K562 (cell line): Measurements from ENCODE around the gene MKS1. TPM values are rescaled to one million over a fixed set of nuclear protein-coding genes. Genes with fewer than 3 reads are reported as not detected.
A peak's percentile ranks its signal among the peaks of the same experiment; 100 is the strongest.

Source experiments
- ATF1 ChIP-seq, 2 experiments: fragments of 450-650 bp in 1 of 2; IDR thresholded peaks; 2 replicates each; pipeline ENCODE4 v1.6.1; 2016; ENCODE audit warnings: missing compliant biosample characterization in 1 of 2, missing genetic modification characterization in 1 of 2
- BACH1 ChIP-seq: fragments of 200-800 bp; sonication (Bioruptor generic); IDR thresholded peaks from 2 replicates; pipeline ENCODE4 v1.6.1; 2016; ENCODE audit warnings: missing genetic modification characterization, missing compliant biosample characterization
- BRD4 ChIP-seq: fragments of 200-600 bp; sonication (generic); IDR thresholded peaks from 2 replicates; pipeline ENCODE4 v1.6.1; 2017; ENCODE audit warnings: inconsistent platforms
- CBX1 ChIP-seq: sonication (generic); IDR thresholded peaks from 2 replicates; pipeline ENCODE4 v1.6.1; 2016; ENCODE audit warnings: antibody characterized with exemption, low read depth, mild to moderate bottlenecking
- CC2D1A ChIP-seq: fragments of 450-650 bp; IDR thresholded peaks from 2 replicates; pipeline ENCODE4 v1.6.1; 2017; ENCODE audit warnings: mild to moderate bottlenecking
- CCNT2 ChIP-seq: IDR thresholded peaks from 2 replicates; pipeline ENCODE4 v1.6.1; 2011; ENCODE audit warnings: borderline replicate concordance, low read depth, mild to moderate bottlenecking, moderate library complexity, mixed read lengths, low read length; ENCODE audit not compliant: insufficient read length; ENCODE audit errors: extremely low read depth
- CHD2 ChIP-seq: IDR thresholded peaks from 2 replicates; pipeline ENCODE4 v1.6.1; 2011; ENCODE audit warnings: low read depth, low read length
- CREM ChIP-seq: IDR thresholded peaks from 2 replicates; pipeline ENCODE4 v1.6.1; 2014; ENCODE audit warnings: antibody characterized with exemption, low read depth
- ETV6 ChIP-seq, 3 experiments: fragments of 150-350 bp in 1 of 3; sonication (generic) in 1 of 3; formaldehyde crosslinking in 1 of 3; IDR thresholded peaks; 2 replicates each; pipeline versions ENCODE4 v1.6.1 to v1.8.0; 2014 to 2022; ENCODE audit warnings: borderline replicate concordance in 2 of 3, low read depth in 2 of 3, antibody characterized with exemption in 1 of 3, low read length in 1 of 3, mild to moderate bottlenecking in 1 of 3, missing genetic modification reagents in 1 of 3
- FOXM1 ChIP-seq, 2 experiments: fragments of 450-650 bp in 1 of 2; sonication (generic) in 1 of 2; formaldehyde crosslinking in 1 of 2; IDR thresholded peaks; 2 replicates each; pipeline versions ENCODE4 v1.6.1 to v1.9.0; 2017 to 2022; ENCODE audit warnings: low read depth in 2 of 2, mild to moderate bottlenecking in 2 of 2, missing genetic modification reagents in 1 of 2, moderate library complexity in 1 of 2
- HMGN3 ChIP-seq: IDR thresholded peaks from 2 replicates; pipeline ENCODE4 v1.6.1; 2011; ENCODE audit warnings: borderline replicate concordance, low read depth, mild to moderate bottlenecking, mixed read lengths, low read length; ENCODE audit not compliant: insufficient read length; ENCODE audit errors: extremely low read depth
- KDM4B ChIP-seq, 2 experiments: fragments of 450-650 bp in 1 of 2; sonication (generic) in 1 of 2; IDR thresholded peaks; 2 replicates each; pipeline ENCODE4 v1.6.1; 2016 to 2017; ENCODE audit warnings: borderline replicate concordance in 2 of 2, antibody characterized with exemption in 1 of 2, low read depth in 1 of 2, mild to moderate bottlenecking in 1 of 2
- MCM2 ChIP-seq: fragments of 450-650 bp; IDR thresholded peaks from 2 replicates; pipeline ENCODE4 v1.6.1; 2017; ENCODE audit warnings: low read depth, mild to moderate bottlenecking
- MCM5 ChIP-seq: fragments of 450-650 bp; IDR thresholded peaks from 2 replicates; pipeline ENCODE4 v1.6.1; 2016; ENCODE audit warnings: low read depth
- NCOR1 ChIP-seq: fragments of 450-650 bp; IDR thresholded peaks from 2 replicates; pipeline ENCODE4 v1.6.1; 2016; ENCODE audit warnings: mild to moderate bottlenecking, moderate library complexity
- RB1 ChIP-seq: fragments of 450-650 bp; IDR thresholded peaks from 2 replicates; pipeline ENCODE4 v1.6.1; 2017; ENCODE audit warnings: low read depth, mild to moderate bottlenecking
- SETDB1 ChIP-seq: IDR thresholded peaks from one replicate; pipeline ENCODE4 v1.6.1; 2012; ENCODE audit warnings: low read length, control low read depth, inconsistent platforms
- SIN3A ChIP-seq, 2 experiments: fragments of 150-350 bp in 1 of 2; IDR thresholded peaks; 2 replicates each; pipeline ENCODE4 v1.6.1; 2011 to 2016; ENCODE audit warnings: borderline replicate concordance in 2 of 2, low read depth in 2 of 2, low read length in 2 of 2, mild to moderate bottlenecking in 2 of 2, moderate library complexity in 2 of 2; ENCODE audit not compliant: control insufficient read depth in 1 of 2
- SMAD3 ChIP-seq: fragments of 450-650 bp; formaldehyde crosslinking; conservative IDR thresholded peaks from 2 replicates; pipeline ENCODE4 v1.4.0; 2020; ENCODE audit warnings: mild to moderate bottlenecking
- SNIP1 ChIP-seq: fragments of 450-650 bp; IDR thresholded peaks from 2 replicates; pipeline ENCODE4 v1.7.1; 2017; ENCODE audit warnings: low read depth, mild to moderate bottlenecking
- ZBTB17 ChIP-seq: fragments of 450-650 bp; formaldehyde crosslinking; IDR thresholded peaks from 2 replicates; pipeline ENCODE4 v1.4.0; 2020; ENCODE audit warnings: mild to moderate bottlenecking
- ZKSCAN1 ChIP-seq: fragments of 150-350 bp; IDR thresholded peaks from 2 replicates; pipeline ENCODE4 v1.6.1; 2016; ENCODE audit warnings: low read depth, low read length
- ZNF431 ChIP-seq: sonication (generic); formaldehyde crosslinking; IDR thresholded peaks from 2 replicates; pipeline ENCODE4 v1.8.0; 2022; ENCODE audit warnings: mild to moderate bottlenecking, missing genetic modification reagents
- polyA plus RNA-seq, 8 experiments: library from polyadenylated mRNA; depleted of rRNA in 4 of 8; stranded (reverse) in 5 of 8; unstranded in 3 of 8; fragments of >200 nt; fragmentation: Nextera tagmentation in 2 of 8; fragmentation: Illumina TruSeq in 1 of 8; extraction: Ambion mirVana in 2 of 8; extraction: Trizol in 1 of 8; gene quantifications; 2 replicates each; pipeline versions ENCODE4 v1.2.1 to v1.2.3, GENCODE V29; 2011 to 2014; ENCODE audit warnings: inconsistent platforms in 1 of 8, missing spikeins in 1 of 8
- total RNA-seq, 7 experiments: library from RNA; depleted of rRNA in 6 of 7; stranded (reverse); fragments of >200 nt in 6 of 7; fragmentation: Illumina TruSeq in 2 of 7; extraction: Trizol in 2 of 7; gene quantifications; 2 replicates each; pipeline versions ENCODE4 v1.2.1 to v1.2.3, GENCODE V29; 2011 to 2021; ENCODE audit warnings: low replicate concordance in 1 of 7
- TF ChIP-seq, protein P1 (sequence below): fragments of 450-650 bp; IDR thresholded peaks from 2 replicates; pipeline ENCODE4 v1.6.1; 2016; ENCODE audit warnings: borderline replicate concordance
- TF ChIP-seq, protein P2 (sequence below): fragments of 450-650 bp; IDR thresholded peaks from 2 replicates; pipeline ENCODE4 v1.6.1; 2016; ENCODE audit warnings: antibody characterized with exemption

Gene MKS1
- total and polyA plus RNA-seq, 9 of the 15 experiments (the other 6 are each of a cell fraction or from before 2014, with no cell fraction given) = 16.3 to 31.0 (median 25.9) TPM

DNA sequence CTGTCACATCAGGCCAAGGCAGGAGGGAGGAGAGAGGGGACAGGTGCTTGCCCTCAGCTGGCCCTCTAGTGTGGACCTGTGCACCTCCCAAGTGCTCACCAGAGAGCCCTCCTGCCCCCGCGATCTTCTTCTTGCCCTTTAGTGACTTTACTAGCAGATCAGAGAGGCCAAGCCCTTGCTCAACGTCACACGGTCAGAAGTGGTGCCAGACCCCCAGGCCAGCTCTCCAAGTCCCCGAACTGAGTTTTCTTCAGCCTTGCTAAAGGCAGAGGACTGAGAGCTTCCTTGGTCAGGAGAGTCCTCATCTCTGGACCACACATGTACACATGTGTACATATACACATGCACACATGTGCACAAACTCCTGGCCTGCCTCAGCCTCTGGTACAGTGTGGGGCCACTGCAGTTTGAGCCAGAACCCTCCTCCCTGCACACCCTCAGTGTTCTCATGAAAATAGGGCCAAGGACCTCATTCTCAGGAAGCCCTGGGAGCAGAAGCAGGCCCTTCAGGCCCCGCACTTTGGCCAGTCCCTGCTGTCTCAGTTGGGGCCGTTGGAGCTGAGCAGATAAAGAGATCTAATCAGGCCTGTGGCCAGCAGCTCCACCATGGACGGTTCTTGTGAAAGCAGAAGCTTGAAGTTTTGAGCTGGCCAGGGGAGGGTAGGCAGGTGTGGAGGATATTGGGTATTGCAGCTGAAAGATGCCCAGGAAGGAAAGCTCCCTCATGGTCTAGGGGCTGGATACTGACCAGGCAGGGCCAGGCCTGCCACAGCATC, 33.9 kb downstream of the MKS1 start (continued):
- TF ChIP-seq CHD2 (no peak), FOXM1 (IDR thresholded peaks at IDR 0.05; ENCODE audit: low read depth) (no peak), FOXM1 (CRISPR knock-in tag; IDR thresholded peaks at IDR 0.05; ENCODE audit: low read depth) (no peak), ZNF431 (CRISPR knock-in tag) (0 out of 2 replicates have a peak, but pooled peaks have one; percentile 14), CC2D1A (no peak), SMAD3 (CRISPR knock-in tag) (peak; percentile 80; the same call in 1 of the 2 replicates), MCM2 (no peak), RB1 (no peak), SIN3A (IDR thresholded peaks at IDR 0.05; ENCODE audit: borderline replicate concordance in 2 of 2, control insufficient read depth in 1 of 2, low read depth in 2 of 2, low read length in 2 of 2) (no peak), SNIP1 (no peak), KDM4B (IDR thresholded peaks at IDR 0.05; ENCODE audit: borderline replicate concordance in 2 of 2, low read depth in 1 of 2) (no peak; a peak in 1 of 4 replicates), CBX1 (0 out of 2 replicates have a peak, but pooled peaks have one; percentile 31), ZBTB17 (CRISPR knock-in tag) (peak; percentile 78; the same call in 1 of the 2 replicates), SETDB1 (no peak), MCM5 (no peak), ETV6 (IDR thresholded peaks at IDR 0.05; ENCODE audit: borderline replicate concordance in 1 of 2, low read depth in 2 of 2, low read length in 1 of 2) (no peak), ETV6 (CRISPR knock-in tag; IDR thresholded peaks at IDR 0.05; ENCODE audit: borderline replicate concordance) (0 out of 2 replicates have a peak, but pooled peaks have one; percentile 37), HMGN3 (peak; percentile 24), ATF1 (CRISPR knock-in tag; IDR thresholded peaks at IDR 0.05) (no peak), ATF1 (tag; IDR thresholded peaks at IDR 0.05) (no peak), CCNT2 (peak; percentile 27), BRD4 (no peak), BACH1 (tag) (0 out of 2 replicates have a peak, but pooled peaks have one; percentile 36), ZKSCAN1 (no peak), CREM (no peak), NCOR1 (no peak)
- TF ChIP-seq, protein P1, sequence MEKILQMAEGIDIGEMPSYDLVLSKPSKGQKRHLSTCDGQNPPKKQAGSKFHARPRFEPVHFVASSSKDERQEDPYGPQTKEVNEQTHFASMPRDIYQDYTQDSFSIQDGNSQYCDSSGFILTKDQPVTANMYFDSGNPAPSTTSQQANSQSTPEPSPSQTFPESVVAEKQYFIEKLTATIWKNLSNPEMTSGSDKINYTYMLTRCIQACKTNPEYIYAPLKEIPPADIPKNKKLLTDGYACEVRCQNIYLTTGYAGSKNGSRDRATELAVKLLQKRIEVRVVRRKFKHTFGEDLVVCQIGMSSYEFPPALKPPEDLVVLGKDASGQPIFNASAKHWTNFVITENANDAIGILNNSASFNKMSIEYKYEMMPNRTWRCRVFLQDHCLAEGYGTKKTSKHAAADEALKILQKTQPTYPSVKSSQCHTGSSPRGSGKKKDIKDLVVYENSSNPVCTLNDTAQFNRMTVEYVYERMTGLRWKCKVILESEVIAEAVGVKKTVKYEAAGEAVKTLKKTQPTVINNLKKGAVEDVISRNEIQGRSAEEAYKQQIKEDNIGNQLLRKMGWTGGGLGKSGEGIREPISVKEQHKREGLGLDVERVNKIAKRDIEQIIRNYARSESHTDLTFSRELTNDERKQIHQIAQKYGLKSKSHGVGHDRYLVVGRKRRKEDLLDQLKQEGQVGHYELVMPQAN = no peak
- TF ChIP-seq, protein P2, sequence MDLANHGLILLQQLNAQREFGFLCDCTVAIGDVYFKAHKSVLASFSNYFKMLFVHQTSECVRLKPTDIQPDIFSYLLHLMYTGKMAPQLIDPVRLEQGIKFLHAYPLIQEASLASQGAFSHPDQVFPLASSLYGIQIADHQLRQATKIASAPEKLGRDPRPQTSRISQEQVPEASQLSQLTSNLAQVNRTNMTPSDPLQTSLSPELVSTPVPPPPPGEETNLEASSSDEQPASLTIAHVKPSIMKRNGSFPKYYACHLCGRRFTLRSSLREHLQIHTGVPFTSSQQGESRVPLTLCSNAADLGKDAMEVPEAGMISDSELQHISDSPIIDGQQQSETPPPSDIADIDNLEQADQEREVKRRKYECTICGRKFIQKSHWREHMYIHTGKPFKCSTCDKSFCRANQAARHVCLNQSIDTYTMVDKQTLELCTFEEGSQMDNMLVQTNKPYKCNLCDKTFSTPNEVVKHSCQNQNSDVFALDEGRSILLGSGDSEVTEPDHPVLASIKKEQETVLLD = no peak
